HL-60 (cell line): ENCODE measurements around the gene P2RY13.

Experiments
- CTCF ChIP-seq: IDR thresholded peaks from one replicate; pipeline ENCODE4 v1.5.1; 2011; ENCODE audit warnings: low read length, control low read depth, inconsistent platforms; ENCODE audit not compliant: insufficient read depth
- GABPA ChIP-seq: IDR thresholded peaks from 2 replicates; pipeline ENCODE4 v1.6.1; 2012; ENCODE audit warnings: low read depth
- POLR2AphosphoS5 ChIP-seq: IDR thresholded peaks from 2 replicates; pipeline ENCODE4 v1.6.1; 2012; ENCODE audit warnings: low read depth
- TF ChIP-seq, protein P1 (sequence below): IDR thresholded peaks from 2 replicates; pipeline ENCODE4 v1.6.1; 2012; ENCODE audit warnings: low read depth; ENCODE audit not compliant: insufficient replicate concordance

DNA sequence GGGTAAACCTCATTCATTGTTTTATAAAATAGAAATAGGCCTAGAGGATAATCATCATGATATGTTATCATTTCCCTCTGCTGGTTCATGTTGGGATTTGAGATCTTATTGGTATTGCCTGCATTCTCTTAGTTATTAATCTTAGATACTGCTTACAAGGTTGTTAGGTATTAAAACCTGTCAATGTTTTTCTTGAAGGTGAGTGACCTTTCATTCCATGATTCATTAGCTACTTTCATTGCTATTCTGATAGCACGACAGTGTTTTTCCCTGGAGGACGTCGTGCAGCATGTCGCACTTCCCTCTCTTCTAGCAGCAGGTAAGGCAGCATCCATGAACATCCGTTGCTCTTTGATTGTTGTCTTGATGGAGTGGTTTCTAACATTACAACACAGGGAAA, 38.1 kb upstream of the P2RY13 start:
- no peak for TF ChIP-seq CTCF
- TF ChIP-seq, protein P1, sequence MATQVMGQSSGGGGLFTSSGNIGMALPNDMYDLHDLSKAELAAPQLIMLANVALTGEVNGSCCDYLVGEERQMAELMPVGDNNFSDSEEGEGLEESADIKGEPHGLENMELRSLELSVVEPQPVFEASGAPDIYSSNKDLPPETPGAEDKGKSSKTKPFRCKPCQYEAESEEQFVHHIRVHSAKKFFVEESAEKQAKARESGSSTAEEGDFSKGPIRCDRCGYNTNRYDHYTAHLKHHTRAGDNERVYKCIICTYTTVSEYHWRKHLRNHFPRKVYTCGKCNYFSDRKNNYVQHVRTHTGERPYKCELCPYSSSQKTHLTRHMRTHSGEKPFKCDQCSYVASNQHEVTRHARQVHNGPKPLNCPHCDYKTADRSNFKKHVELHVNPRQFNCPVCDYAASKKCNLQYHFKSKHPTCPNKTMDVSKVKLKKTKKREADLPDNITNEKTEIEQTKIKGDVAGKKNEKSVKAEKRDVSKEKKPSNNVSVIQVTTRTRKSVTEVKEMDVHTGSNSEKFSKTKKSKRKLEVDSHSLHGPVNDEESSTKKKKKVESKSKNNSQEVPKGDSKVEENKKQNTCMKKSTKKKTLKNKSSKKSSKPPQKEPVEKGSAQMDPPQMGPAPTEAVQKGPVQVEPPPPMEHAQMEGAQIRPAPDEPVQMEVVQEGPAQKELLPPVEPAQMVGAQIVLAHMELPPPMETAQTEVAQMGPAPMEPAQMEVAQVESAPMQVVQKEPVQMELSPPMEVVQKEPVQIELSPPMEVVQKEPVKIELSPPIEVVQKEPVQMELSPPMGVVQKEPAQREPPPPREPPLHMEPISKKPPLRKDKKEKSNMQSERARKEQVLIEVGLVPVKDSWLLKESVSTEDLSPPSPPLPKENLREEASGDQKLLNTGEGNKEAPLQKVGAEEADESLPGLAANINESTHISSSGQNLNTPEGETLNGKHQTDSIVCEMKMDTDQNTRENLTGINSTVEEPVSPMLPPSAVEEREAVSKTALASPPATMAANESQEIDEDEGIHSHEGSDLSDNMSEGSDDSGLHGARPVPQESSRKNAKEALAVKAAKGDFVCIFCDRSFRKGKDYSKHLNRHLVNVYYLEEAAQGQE = no peak
- TF ChIP-seq POLR2AphosphoS5 = no peak
- TF ChIP-seq GABPA = no peak
